Left hindlimb (tissue), 1 donor: ENCODE data around the gene SLFN5.
"Not testable (repeated sequence)": the region's sequence is repeated elsewhere in the genome, so short reads cannot be mapped to it uniquely, and the experiment has no call there.

ENCODE experiments used
- DNase-seq: peaks from one replicate; pipeline ENCODE4 v3.0.0-alpha.2; 2018

Gene SLFN5

DNA sequence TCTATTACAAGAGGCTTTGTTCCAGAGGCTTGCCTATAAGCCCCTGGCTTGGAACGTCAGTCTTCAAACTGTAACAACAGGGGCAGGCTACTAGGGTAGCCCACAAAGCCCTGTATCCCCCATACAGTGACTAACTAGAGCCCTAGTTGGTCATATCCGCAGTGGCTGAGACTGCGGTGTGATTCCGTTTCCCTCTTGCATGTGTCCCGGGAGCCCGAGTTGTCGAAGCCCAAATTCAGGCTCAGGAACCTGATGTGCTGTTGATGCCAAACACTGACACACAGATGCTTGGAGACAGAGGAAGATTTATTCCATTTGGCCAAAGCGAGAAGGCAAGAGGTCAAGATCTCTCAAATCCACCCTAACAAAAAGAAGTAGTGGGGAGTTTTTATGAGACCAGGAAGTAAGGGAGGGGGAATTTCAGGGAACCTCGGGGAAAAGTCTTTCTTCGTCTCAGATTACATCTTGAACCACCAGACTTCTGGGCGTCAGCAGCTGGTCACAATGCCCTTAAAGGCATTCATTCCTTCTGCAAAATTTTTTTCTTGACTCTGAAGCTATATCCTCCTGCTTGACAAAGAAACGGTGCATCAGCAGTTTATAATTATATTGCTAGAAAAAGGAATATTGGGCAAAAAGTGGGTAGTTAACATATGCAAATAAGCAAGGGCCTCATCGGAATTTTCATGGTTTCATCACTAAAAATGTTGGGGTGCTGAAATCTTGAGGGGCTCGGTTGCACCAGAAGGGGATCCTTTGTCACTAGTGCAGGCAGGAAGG is 879 bp downstream of the SLFN5 start:
- peak; percentile 48 for DNase-seq

DNA sequence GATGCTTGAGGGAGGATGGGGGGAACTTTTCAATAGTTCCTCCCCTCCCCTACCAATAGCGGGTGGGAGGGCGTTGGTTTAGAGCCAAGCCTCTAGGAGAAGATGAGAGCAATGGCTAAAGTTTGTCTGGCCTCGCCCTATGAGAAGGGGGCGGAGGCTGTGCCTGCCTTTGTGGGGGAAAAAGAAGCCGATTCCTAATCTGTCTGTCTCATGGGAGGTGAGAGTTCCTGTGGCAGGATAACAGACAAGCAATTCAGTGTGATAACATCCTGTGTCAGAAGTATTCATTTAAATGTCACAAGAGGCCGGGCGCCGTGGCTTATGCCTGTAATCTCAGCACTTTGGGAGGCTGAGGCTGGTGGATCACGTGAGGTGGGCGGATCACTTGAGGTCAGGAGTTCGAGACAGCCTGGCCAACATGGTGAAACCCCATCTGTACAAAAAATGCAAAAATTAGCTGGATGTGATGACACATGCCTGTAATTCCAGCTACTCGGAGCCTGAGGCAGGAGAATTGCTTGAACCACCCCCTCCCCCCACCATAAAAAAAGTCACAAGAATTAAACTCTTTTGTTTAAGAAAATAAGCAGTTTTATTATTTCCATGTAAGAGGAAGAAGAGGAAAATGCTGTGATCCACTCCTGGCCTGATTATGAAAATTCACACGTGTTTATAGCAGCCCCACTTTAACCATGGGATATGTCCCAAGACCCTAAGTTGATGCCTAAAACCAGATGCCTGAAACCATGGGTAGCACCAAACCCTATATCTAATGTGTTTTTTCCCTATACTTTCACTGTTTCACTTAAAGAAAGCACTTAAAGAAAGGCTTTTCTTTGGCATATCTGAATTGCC is 1.7 kb downstream of the SLFN5 start:
- DNase-seq: peak; percentile 54

DNA sequence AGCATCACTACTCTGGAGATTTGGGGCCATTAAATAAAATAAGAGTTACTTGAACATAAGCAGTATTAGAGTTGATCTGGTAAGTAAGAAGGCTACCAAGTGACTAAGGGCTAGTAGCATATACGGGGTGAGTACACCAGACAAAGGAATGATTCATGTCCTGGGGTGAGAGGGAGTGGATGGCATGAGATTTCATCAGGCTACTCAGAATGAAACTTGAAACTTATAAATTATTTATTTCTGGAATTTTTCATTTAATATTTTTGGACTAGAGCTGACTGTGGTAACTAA is 2.3 kb downstream of the SLFN5 start:
- DNase-seq: no peak

DNA sequence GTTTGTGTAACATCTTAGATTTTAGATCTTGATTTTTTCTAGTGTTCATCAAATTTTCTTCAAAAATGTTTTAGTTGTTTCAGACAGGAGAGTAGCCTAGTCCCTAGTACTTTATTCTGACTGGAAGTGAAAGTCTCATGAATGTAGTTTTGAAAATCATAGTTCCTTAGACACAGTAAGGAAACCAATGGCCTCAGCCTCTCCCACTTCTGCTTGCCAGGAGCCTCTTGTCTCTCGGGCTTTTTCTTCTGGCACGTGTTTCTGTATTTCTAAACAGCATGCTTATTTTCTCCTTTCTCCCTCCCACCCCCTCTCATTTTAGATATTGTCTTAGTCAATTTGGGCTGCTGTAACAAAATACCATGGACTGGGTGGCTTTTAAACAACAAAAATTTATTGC is 9.8 kb downstream of the SLFN5 start:
- DNase-seq: no peak

DNA sequence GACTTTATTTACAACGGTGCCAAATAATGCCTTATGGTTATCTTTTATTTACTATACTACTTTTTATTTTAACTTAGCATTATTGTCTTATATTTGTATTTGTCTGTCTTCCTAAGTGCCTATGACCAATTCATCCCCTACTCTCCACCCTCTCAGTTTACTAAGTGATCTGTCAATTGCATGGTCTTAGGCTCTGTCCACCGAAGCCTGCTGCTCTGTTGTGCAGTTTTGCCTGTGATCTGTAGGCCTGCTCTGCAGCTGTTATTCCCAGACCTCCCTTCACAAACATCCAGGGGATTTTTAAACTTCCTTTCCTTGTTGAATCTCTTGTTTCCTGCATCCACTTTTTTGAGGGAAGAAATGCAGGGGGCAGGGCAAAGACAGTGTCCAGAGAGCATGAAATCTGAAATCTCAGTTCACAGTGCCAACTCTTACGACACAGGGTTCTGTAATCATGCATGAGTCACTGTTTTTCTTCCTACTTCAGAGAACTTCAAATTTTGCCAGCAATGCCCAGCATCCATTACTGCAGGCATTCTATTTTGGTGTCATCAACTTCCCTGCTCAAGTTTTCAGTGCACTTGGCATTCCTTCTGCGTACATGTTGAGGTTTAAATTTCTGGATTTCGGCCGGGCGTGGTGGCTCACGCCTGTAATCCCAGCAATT is 11.4 kb downstream of the SLFN5 start:
- DNase-seq: peak; percentile 48

DNA sequence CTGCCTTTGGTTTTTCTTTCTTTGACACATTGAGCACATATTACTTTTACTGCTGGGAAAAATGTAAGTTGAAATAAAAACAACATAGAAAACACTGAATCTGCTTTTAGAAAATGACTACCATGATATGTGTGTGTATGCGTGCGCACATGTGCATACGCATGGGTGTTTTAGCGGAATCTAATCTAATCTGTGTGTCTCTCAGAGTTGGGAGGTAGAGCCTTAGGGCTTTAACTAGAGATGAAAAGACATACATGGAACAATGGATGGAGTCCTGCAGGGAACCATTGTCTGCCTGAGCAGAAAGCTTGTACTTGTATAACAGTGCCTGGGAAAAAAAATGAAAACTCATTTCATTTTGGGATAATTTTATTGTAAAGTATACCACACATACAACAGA is 12.4 kb downstream of the SLFN5 start:
- DNase-seq: no peak

DNA sequence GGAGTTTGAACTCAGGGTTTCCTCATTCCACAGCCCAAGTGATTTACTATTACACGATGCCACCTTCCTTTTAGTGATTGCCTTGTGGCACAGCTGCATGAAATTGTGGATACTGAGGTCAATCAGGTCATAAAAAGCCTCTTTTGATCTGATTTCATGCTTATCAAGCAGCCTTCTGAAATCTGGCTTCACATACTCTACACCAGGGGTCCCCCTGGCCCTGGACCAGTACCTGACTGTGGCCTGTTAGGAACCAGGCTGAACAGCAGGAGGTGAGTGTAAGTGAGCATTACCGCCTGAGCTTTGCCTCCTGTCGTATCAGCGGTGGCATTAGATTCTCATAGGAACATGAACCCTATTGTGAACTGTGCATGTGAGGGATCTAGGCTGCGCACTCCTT is 13.8 kb downstream of the SLFN5 start:
- no peak for DNase-seq

DNA sequence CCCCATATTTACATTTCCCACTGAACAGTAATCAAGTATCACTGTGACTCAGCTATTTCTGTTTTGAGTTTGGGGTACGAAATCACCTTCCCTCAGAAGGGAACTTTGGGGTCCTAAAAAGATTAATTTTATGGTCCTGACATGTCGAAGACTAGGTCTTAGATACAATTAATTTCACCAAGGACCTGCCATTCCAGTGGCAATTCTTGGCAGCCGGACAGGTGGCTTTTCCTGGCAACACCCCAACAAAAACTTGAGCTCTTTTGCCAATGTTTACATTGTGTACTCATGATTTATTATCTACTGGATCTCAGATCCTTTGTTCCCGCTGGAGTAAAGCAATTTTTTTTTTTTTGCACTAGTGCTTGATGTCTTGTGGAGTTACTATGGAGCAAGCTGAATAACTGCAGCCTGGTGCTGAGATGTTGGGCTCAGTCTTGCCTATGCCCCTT is 14.4 kb downstream of the SLFN5 start:
- DNase-seq: no peak

DNA sequence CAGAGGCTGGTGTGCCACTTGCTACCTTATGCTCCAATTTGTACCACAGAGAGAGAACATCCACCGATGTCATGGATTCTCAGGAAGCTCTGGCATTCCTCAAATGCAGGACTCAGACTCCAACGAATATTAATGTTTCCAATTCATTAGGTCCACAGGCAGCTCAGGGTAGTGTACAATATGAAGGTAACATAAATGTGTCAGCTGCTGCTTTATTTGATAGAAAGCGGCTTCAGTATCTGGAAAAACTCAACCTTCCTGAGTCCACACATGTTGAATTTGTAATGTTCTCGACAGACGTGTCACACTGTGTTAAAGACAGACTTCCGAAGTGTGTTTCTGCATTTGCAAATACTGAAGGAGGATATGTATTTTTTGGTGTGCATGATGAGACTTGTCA is 16.1 kb downstream of the SLFN5 start:
- DNase-seq: no peak

DNA sequence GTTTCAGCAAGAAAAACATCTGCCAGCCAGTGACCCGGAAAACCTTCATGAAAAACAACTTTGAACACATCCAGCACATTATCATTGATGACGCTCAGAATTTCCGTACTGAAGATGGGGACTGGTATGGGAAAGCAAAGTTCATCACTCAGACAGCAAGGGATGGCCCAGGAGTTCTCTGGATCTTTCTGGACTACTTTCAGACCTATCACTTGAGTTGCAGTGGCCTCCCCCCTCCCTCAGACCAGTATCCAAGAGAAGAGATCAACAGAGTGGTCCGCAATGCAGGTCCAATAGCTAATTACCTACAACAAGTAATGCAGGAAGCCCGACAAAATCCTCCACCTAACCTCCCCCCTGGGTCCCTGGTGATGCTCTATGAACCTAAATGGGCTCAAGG is 22.2 kb downstream of the SLFN5 start:
- no peak for DNase-seq

DNA sequence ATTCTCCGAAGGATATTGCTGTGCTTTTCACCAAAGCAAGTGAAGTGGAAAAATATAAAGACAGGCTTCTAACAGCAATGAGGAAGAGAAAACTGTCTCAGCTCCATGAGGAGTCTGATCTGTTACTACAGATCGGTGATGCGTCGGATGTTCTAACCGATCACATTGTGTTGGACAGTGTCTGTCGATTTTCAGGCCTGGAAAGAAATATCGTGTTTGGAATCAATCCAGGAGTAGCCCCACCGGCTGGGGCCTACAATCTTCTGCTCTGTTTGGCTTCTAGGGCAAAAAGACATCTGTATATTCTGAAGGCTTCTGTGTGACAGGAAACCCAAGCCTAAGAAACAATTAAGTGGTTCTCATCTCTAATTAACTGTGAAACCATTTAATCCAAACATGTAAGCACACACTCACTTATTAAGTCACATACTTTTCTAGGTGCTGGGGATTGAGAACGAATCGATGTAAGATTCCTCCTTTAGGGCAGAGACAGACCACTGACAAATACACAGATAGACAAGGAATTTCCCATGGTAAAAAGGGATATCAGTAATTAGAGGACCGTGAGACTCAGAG is 22.8 kb downstream of the SLFN5 start:
- DNase-seq: no peak

DNA sequence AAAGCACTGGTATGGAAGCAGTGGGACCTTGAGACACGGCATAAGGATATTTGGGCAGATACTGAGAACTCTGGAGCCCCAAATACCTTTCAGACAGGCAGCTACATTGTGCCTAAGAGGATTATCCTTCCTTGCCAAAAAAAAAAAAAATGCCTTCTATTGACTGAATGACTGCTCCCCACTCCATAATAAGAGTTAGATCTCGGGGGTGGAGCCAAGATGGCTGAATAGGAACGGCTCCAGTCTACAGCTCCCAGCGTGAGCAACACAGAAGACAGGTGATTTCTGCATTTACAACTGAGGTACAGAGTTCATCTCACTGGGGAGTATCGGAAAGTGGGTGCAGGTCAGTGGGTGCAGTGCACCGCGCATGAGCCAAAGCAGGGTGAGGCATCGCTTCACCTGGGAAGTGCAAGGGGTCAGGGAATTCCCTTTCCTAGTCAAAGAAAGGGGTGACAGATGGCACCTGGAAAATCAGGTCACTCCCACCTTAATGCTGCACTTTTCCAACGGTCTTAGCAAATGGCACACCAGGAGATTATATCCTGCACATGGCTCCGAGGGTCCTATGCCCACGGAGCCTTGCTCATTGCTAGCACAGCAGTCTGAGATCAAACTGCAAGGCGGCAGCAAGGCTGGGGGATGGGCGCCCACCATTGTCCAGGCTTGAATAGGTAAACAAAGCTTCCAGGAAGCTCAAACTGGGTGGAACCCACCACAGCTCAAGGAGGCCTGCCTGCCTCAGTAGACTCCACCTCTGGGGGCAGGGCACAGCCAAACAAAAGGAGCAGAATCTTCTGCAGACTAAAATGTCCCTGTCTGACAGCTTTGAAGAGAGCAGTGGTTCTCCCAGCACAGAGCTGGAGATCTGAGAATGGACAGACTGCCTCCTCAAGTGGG is 31.5 kb downstream of the SLFN5 start:
- not testable (repeated sequence) for DNase-seq

DNA sequence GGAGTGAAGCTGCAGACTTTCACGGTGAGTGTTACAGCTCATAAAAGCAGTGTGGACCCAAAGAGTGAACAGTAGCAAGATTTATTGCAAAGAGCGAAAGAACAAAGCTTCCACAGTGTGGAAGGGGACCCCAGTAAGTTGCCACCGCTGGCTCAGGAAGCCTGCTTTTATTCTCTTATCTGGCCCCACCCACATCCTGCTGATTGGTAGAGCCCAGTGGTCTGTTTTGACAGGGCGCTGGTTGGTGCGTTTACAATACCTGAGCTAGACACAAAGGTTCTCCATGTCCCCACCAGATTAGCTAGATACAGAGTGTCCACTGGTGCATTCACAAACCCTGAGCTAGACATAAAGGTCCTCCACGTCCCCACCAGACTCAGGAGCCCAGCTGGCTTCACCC is 35.6 kb downstream of the SLFN5 start:
- DNase-seq: not testable (repeated sequence)

DNA sequence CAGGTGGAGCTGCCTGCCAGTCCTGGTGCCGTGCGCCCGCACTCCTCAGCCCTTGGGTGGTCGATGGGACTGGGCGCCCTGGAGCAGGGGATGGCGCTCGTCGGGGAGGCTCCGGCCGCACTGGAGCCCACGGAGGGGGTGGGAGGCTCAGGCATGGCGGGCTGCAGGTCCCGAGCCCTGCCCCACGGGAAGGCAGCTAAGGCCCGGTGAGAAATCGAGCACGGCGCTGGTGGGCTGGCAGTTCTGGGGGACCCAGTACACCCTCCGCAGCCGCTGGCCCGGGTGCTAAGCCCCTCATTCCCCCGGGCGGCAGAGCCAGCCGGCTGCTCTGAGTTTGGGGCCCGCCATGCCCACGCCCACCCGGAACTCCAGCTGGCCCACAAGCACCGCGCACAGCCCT is 36.0 kb downstream of the SLFN5 start:
- not testable (repeated sequence) for DNase-seq

DNA sequence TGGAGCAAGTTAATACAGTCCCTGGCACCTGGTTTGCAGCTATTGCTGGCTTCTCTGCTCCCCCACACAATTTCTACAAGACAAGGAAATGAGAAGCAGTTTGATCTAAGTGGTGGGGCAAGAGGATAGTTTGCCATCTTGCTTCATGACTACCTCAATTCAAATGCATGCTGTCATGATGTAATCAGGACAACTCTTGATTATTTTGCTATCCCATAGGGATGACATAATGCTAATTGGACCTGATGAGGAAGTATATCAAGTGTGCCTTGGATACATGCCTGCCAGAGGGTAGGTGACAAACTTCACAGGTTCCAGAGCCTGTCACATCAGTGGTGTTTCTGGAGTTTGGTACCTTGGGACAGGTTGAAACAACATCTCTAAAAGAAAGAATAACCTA is 40.9 kb downstream of the SLFN5 start:
- DNase-seq: no peak

DNA sequence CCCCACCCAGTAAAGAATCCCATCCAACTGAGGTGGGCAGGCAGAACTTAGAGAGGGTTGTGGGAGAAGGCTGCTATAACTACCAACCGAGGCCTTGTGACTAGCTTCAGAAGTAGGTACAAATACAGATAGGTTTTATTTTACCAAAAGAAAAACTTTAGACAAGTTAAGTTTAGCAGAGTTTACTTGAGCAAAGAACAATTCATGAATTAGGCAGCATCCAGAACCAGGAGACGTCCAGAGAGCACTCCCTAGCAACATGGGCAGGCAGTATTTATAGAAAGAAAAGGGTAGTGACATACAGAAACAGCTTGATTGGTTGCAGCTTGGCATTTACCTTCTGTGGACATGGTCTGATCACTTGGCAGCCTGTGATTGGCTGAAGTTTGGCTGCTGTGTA is 42.1 kb downstream of the SLFN5 start:
- DNase-seq: no peak

DNA sequence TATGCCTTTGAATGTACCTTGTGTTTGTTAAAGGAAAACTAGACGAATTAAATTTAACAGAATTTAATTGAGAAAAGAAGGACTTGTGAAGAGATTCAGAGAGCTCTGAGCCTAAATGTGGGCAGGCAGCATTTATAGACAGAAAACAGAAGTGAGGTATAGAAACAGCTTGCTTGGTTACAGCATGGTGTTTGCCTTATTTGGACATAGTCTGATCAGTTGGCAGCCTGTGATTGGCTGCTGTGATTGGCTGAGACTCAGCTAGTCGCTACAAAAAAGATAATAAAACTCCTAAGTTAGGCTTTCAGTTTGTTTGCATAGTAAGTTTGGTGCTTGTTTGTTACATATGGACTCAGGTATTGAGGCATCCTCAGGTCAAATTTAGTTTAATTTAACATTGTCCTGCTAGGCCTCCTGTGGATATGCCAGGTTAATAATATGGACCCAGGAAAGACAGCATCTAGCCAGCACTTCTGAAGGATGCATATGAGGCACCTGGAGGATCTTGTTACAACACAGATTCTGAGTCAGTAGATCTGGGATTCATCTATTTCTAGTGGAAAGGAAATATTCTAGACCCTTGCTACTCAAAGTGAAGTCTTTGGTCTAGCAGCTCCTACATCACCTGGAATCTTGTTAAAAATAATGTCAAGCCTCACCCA is 43.4 kb downstream of the SLFN5 start:
- DNase-seq: no peak

DNA sequence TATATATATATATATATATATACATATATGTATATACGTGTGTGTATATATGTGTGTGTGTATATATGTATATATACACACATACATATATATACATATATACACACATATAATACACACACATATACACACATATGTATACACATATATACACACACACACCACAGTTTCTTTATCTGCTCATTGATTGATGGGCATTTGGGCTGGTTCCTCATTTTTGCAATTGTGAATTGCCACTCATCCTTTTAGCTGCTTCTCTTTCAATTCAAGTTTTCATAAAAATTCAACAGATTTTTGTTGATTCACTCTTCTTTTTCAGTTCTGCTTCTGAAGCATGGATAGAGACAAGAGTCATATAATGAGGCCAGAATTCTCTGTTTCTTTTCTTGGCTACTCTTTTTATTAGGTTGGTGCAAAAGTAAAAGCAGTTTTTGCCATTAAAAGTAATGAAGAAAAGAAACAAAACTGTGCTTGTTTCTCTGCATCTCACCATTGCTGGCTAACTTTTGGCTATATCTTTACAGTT is 44.5 kb downstream of the SLFN5 start:
- no peak for DNase-seq

DNA sequence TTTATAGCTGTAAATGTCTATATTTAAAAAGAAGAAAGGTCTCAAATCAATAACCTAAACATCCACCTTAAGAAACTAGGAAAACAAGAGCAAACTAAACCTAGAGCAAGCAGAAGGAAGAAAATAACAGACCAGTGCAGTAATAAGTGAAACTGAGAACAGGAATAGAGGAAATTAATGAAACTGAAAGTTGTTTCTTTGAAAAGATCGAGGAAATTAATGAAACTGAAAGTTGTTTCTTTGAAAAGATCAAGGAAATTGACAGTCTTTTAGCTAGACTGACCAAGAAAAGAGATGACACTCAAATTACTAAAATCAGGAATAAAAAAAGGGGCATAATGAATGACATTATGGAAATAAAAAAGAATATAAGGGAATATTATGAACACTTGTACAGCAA is 46.4 kb downstream of the SLFN5 start:
- no peak for DNase-seq

DNA sequence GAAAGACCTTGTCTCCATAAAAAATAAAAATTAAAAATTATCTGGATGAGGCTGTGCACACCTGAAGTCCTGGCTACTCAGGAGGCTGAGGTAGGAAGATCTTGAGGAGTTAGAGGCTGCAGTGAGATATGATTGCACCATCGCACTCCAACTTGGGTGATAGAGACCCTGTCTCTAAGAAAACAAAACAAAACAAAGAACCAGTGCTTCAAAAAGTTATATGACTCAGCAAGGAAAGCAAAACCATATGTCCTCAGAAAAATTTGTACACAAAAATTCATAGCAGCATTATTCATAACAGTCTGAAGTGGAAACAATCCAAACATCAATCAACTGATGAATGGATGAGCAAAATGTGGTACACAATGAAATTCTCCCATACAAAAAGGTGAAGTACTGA is 48.9 kb downstream of the SLFN5 start:
- no peak for DNase-seq

DNA sequence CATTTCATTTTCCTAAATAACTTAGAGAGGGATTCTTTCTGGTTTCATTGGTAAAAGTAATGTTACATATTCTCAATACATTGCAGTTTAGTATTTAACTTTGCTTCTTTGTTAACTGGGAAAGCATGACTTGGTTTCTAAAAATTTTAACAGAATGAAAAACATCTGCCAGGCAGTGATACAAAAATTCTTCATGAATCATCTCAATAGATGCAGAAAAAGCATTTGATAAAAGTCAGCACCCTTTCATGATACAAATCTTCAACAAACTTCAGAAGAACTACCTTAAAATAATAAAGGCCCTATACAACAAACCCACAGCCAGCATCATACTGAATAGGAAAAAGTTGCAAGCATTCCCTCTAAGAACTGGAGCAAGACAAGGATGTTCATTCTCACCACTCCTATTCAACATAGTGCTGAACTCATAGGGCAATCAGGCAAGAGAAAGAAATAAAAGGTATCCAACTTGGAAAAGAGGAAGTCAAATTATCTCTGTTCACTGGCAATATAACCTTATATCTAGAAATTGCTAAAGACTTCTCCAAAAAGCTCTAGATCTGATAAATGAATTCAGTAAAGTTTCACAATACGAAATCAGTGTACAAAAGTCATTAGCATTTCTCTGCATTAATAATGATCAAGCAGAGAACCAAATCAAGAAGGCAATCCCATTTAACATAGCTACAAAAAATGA is 50.4 kb downstream of the SLFN5 start:
- no peak for DNase-seq
